HFFc6 (cell line): ENCODE measurements around the gene RIC3. TPM values are rescaled to one million over a fixed set of nuclear protein-coding genes. Genes with fewer than 3 reads are reported as not detected.

Experiments used
- DNase-seq: peaks from one replicate; pipeline ENCODE4 v3.0.0-alpha.2; 2018
- H3K27ac Mint-ChIP-seq: 2 replicates; pipeline ENCODE4 v1.8.0; 2020; ENCODE audit warnings: mild to moderate bottlenecking, mixed read lengths
- H3K27me3 Mint-ChIP-seq: 2 replicates; pipeline ENCODE4 v1.8.0; 2021; ENCODE audit warnings: mild to moderate bottlenecking, moderate library complexity, mixed read lengths; ENCODE audit not compliant: insufficient read depth
- H3K36me3 Mint-ChIP-seq: 2 replicates; pipeline ENCODE4 v1.8.0; 2021; ENCODE audit warnings: low read depth, mixed read lengths
- H3K4me1 Mint-ChIP-seq: 2 replicates; pipeline ENCODE4 v1.8.0; 2020; ENCODE audit warnings: low read depth, mixed read lengths
- H3K4me3 Mint-ChIP-seq: 2 replicates; pipeline ENCODE4 v1.8.0; 2020; ENCODE audit warnings: mild to moderate bottlenecking, moderate library complexity, mixed read lengths
- H3K9me3 Mint-ChIP-seq: 2 replicates; pipeline ENCODE4 v1.8.0; 2020; ENCODE audit warnings: mild to moderate bottlenecking, mixed read lengths
- CTCF ChIP-seq: fragments of 200-600 bp; sonication (generic); IDR thresholded peaks from 2 replicates; pipeline ENCODE4 v1.5.0; 2021; ENCODE audit warnings: antibody characterized with exemption, mild to moderate bottlenecking
- total RNA-seq, 6 experiments: library from RNA; stranded (reverse); fragmentation: NEBNext Ultra II Directional; extraction: Animal tissue kit (Norgen Biotek cat#: 25700); gene quantifications; 2 replicates in 1 of 6; 3 replicates in 5 of 6; pipeline ENCODE4 v1.2.3, GENCODE V29; 2021

The RIC3 gene
- total RNA-seq, 6 experiments from 2014 or later = not detected

- Mint-ChIP-seq H3K9me3 (no peaks in the 10 kb centered on the region), H3K4me1 (peaks cover 1% of the 10 kb centered on the region; the same call in 1 of the 2 replicates), H3K4me3 (peak within 1 kb of the TSS; percentile 79), H3K36me3 (no peaks in the 10 kb centered on the region), H3K27ac (no peak within 1 kb of the TSS), H3K27me3 (peaks cover 38% of the 10 kb centered on the region)
- no peak for TF ChIP-seq CTCF
- DNase-seq = no peak
Observed at GRCh38 chr11:8080674-8081590, 87.9 kb downstream of the RIC3 start, which contains the start of gene TUB. Gene TUB, plus strand, starts transcription at chr11:8081211. Its CDS starts 300 bp downstream, at chr11:8081511.

- peak overlapping the region; percentile 52 for H3K4me3 Mint-ChIP-seq
- peaks cover 36% of the 10 kb centered on the region for H3K27me3 Mint-ChIP-seq
- peaks cover 9% of the 10 kb centered on the region; the same call in 1 of the 2 replicates for H3K4me1 Mint-ChIP-seq
- no peak for TF ChIP-seq CTCF
- H3K27ac Mint-ChIP-seq = no peak overlapping the region
- no peaks in the 10 kb centered on the region for H3K9me3 Mint-ChIP-seq
- no peak for DNase-seq
- H3K36me3 Mint-ChIP-seq = no peaks in the 10 kb centered on the region
Observed at GRCh38 chr11:8080069-8080670, 88.7 kb downstream of the RIC3 start.

- no peaks in the 10 kb centered on the region for H3K36me3 Mint-ChIP-seq
- H3K27me3 Mint-ChIP-seq = peaks cover 27% of the 10 kb centered on the region
- DNase-seq = no peak
- H3K4me3 Mint-ChIP-seq = no peak overlapping the region
- H3K4me1 Mint-ChIP-seq = peaks cover 11% of the 10 kb centered on the region; the same call in 1 of the 2 replicates
- no peaks in the 10 kb centered on the region for H3K9me3 Mint-ChIP-seq
- no peak overlapping the region for H3K27ac Mint-ChIP-seq
- no peak for TF ChIP-seq CTCF
Observed at GRCh38 chr11:8079111-8079675, 89.6 kb downstream of the RIC3 start.

- Mint-ChIP-seq H3K4me3 (no peak overlapping the region), H3K36me3 (no peaks in the 10 kb centered on the region), H3K9me3 (no peaks in the 10 kb centered on the region), H3K27me3 (peaks cover 20% of the 10 kb centered on the region), H3K4me1 (peaks cover 15% of the 10 kb centered on the region; the same call in 1 of the 2 replicates), H3K27ac (no peak overlapping the region)
- TF ChIP-seq CTCF = no peak
- no peak for DNase-seq
Observed at GRCh38 chr11:8075119-8075726, 93.6 kb downstream of the RIC3 start.
